Measurements from ENCODE around the gene NRSN2.

Gene NRSN2

GRCh38 chr20:311609-312008 lies 35.3 kb upstream of the NRSN2 start:
- no peak for DNase-seq (ENCODE audit: extremely low spot score)
- TF ChIP-seq SP1 (IDR thresholded peaks at IDR 0.05) (no peak), SUZ12 (IDR thresholded peaks at IDR 0.05) (no peak), ARNT (IDR thresholded peaks at IDR 0.05) (no peak), L3MBTL2 (conservative IDR thresholded peaks at IDR 0.05) (no peak), NFRKB (IDR thresholded peaks at IDR 0.05) (no peak), FOXK2 (IDR thresholded peaks at IDR 0.05) (no peak), CTBP1 (IDR thresholded peaks at IDR 0.05; ENCODE audit: borderline replicate concordance) (no peak), TARDBP (IDR thresholded peaks at IDR 0.05) (no peak), ZNF384 (IDR thresholded peaks at IDR 0.05) (no peak)
- ChIA-PET POLR2A (interaction anchor here (0.8 to 1.1 kb wide), 2 partner anchors 12 to 14 kb away, joined by 3 to 4 read pairs; partner anchors contain the start of gene SOX12), CTCF (no interaction called here)

- POLR2A ChIA-PET: interaction anchor here (0.8 to 1.1 kb wide), 2 partner anchors 12 to 13 kb away, joined by 3 to 4 read pairs; partner anchors contain the start of gene SOX12
- CTCF ChIA-PET: interaction anchor here (0.6 kb wide), 1 partner anchor 10 kb away, joined by 3 read pairs; no protein-coding TSS in a partner anchor
- no peak for DNase-seq (ENCODE audit: extremely low spot score)
- TF ChIP-seq ARNT (IDR thresholded peaks at IDR 0.05): no peak
- TF ChIP-seq NFRKB (IDR thresholded peaks at IDR 0.05): no peak
- no peak for TF ChIP-seq FOXA1 (IDR thresholded peaks at IDR 0.05)
- TF ChIP-seq SUZ12 (IDR thresholded peaks at IDR 0.05): no peak
- TF ChIP-seq BHLHE40 (IDR thresholded peaks at IDR 0.05; ENCODE audit: borderline replicate concordance): no peak
- TF ChIP-seq, protein P1, sequence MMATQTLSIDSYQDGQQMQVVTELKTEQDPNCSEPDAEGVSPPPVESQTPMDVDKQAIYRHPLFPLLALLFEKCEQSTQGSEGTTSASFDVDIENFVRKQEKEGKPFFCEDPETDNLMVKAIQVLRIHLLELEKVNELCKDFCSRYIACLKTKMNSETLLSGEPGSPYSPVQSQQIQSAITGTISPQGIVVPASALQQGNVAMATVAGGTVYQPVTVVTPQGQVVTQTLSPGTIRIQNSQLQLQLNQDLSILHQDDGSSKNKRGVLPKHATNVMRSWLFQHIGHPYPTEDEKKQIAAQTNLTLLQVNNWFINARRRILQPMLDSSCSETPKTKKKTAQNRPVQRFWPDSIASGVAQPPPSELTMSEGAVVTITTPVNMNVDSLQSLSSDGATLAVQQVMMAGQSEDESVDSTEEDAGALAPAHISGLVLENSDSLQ (IDR thresholded peaks at IDR 0.05): no peak
- no peak for TF ChIP-seq FOXM1 (IDR thresholded peaks at IDR 0.05; ENCODE audit: borderline replicate concordance)
- no peak for TF ChIP-seq SP1 (IDR thresholded peaks at IDR 0.05)
- TF ChIP-seq ELF4 (IDR thresholded peaks at IDR 0.05): no peak
- TF ChIP-seq HDGF (IDR thresholded peaks at IDR 0.05; ENCODE audit: borderline replicate concordance): no peak
- TF ChIP-seq ZNF384 (IDR thresholded peaks at IDR 0.05): no peak
- no peak for TF ChIP-seq L3MBTL2 (conservative IDR thresholded peaks at IDR 0.05)
Observed at GRCh38 chr20:312067-312466, 34.8 kb upstream of the NRSN2 start.

GRCh38 chr20:312866-313265 lies 34.0 kb upstream of the NRSN2 start:
- no peak for DNase-seq (ENCODE audit: extremely low spot score)
- ChIA-PET POLR2A (no interaction called here), CTCF (interaction anchor here (1.0 kb wide), 1 partner anchor 17 kb away, joined by 3 read pairs; no protein-coding TSS in a partner anchor)
- no peak for TF ChIP-seq LEF1 (IDR thresholded peaks at IDR 0.05; ENCODE audit: borderline replicate concordance)
- no peak for TF ChIP-seq SUZ12 (IDR thresholded peaks at IDR 0.05)
- no peak for TF ChIP-seq FOXK2 (IDR thresholded peaks at IDR 0.05)
- no peak for TF ChIP-seq FOXM1 (IDR thresholded peaks at IDR 0.05; ENCODE audit: borderline replicate concordance)
- TF ChIP-seq ZNF384 (IDR thresholded peaks at IDR 0.05): no peak
- no peak for TF ChIP-seq HDGF (IDR thresholded peaks at IDR 0.05; ENCODE audit: borderline replicate concordance)
- TF ChIP-seq TARDBP (IDR thresholded peaks at IDR 0.05): no peak
- TF ChIP-seq L3MBTL2 (conservative IDR thresholded peaks at IDR 0.05): no peak
- TF ChIP-seq, protein P1 (IDR thresholded peaks at IDR 0.05): no peak
- no peak for TF ChIP-seq ELF4 (IDR thresholded peaks at IDR 0.05)
- TF ChIP-seq ARNT (IDR thresholded peaks at IDR 0.05): no peak
- TF ChIP-seq CTBP1 (IDR thresholded peaks at IDR 0.05; ENCODE audit: borderline replicate concordance): no peak
- TF ChIP-seq SP1 (IDR thresholded peaks at IDR 0.05): no peak
- no peak for TF ChIP-seq NFRKB (IDR thresholded peaks at IDR 0.05)
- TF ChIP-seq BHLHE40 (IDR thresholded peaks at IDR 0.05; ENCODE audit: borderline replicate concordance): no peak
- no peak for TF ChIP-seq FOXA1 (IDR thresholded peaks at IDR 0.05)

DNA sequence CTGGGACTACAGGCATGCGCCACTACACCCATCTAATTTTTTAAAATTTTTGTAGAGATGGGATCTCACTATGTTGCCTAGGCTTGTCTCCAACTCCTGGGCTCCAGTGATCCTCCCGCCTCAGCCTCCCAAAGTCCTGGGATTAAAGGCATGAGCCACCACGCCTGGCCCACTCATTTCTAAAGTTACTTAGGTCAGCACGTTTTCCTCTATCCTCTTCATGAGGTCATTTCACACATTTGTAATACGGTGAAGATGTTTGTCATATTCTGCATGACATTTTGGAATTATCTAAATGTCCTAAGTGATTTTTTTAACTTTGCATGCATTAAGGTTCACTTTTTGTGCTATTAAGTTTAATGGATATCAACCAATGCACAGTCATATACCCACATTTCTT lies 33.5 kb upstream of the NRSN2 start:
- TF ChIP-seq FOXK2 (IDR thresholded peaks at IDR 0.05): no peak
- TF ChIP-seq ARNT (IDR thresholded peaks at IDR 0.05): no peak
- TF ChIP-seq FOXA1 (IDR thresholded peaks at IDR 0.05): no peak
- no peak for TF ChIP-seq FOXM1 (IDR thresholded peaks at IDR 0.05; ENCODE audit: borderline replicate concordance)
- no peak for TF ChIP-seq TARDBP (IDR thresholded peaks at IDR 0.05)
- no peak for TF ChIP-seq SUZ12 (IDR thresholded peaks at IDR 0.05)
- TF ChIP-seq BHLHE40 (IDR thresholded peaks at IDR 0.05; ENCODE audit: borderline replicate concordance): no peak
- no peak for TF ChIP-seq L3MBTL2 (conservative IDR thresholded peaks at IDR 0.05)
- no peak for TF ChIP-seq CTBP1 (IDR thresholded peaks at IDR 0.05; ENCODE audit: borderline replicate concordance)
- TF ChIP-seq SP1 (IDR thresholded peaks at IDR 0.05): no peak
- TF ChIP-seq LEF1 (IDR thresholded peaks at IDR 0.05; ENCODE audit: borderline replicate concordance): no peak
- TF ChIP-seq HDGF (IDR thresholded peaks at IDR 0.05; ENCODE audit: borderline replicate concordance): no peak
- no peak for TF ChIP-seq NFRKB (IDR thresholded peaks at IDR 0.05)
- TF ChIP-seq, protein P1 (IDR thresholded peaks at IDR 0.05): no peak
- no peak for TF ChIP-seq ZNF384 (IDR thresholded peaks at IDR 0.05)
- TF ChIP-seq ELF4 (IDR thresholded peaks at IDR 0.05): no peak
- CTCF ChIA-PET: interaction anchor here (1.0 kb wide), 1 partner anchor 17 kb away, joined by 3 read pairs; no protein-coding TSS in a partner anchor
- POLR2A ChIA-PET: no interaction called here
- DNase-seq (ENCODE audit: extremely low spot score): no peak

DNA sequence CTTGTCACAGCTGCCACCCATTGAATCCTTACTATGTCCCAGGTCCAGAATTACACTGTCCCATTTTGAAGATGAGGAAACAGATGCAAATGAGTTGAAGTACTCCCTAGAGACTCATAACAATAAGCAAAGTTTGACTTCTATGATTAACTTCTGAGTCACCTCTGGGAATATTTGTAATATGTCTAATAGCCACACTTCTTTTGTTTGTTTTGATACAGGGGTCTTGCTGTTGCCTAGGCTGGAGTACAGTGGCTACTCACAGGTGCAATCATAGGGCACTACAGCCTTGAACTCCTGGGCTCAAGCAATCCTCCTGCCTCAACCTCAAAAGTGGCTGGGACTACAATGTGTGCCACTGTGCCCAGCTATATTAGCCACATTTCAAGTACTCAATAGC lies 33.0 kb upstream of the NRSN2 start:
- no peak for DNase-seq (ENCODE audit: extremely low spot score)
- TF ChIP-seq ELF4 (IDR thresholded peaks at IDR 0.05): no peak
- TF ChIP-seq, protein P1 (IDR thresholded peaks at IDR 0.05): no peak
- TF ChIP-seq TARDBP (IDR thresholded peaks at IDR 0.05): no peak
- no peak for TF ChIP-seq BHLHE40 (IDR thresholded peaks at IDR 0.05; ENCODE audit: borderline replicate concordance)
- no peak for TF ChIP-seq FOXM1 (IDR thresholded peaks at IDR 0.05; ENCODE audit: borderline replicate concordance)
- TF ChIP-seq CTBP1 (IDR thresholded peaks at IDR 0.05; ENCODE audit: borderline replicate concordance): no peak
- TF ChIP-seq FOXA1 (IDR thresholded peaks at IDR 0.05): no peak
- TF ChIP-seq SP1 (IDR thresholded peaks at IDR 0.05): no peak
- TF ChIP-seq ARNT (IDR thresholded peaks at IDR 0.05): no peak
- no peak for TF ChIP-seq NFRKB (IDR thresholded peaks at IDR 0.05)
- CTCF ChIA-PET: no interaction called here
- POLR2A ChIA-PET: no interaction called here

All from HEK293T (cell line).